Measurements from ENCODE around the gene GDAP1L1.

GDAP1L1 gene

GRCh38 chr20:44309763-44310663 is 62.9 kb downstream of the GDAP1L1 start:
- Histone ChIP-seq H3K27ac (ENCODE audit: low read length) (no peak overlapping the region), H2AFZ (ENCODE audit: low read depth, low read length) (peak overlapping the region; percentile 81; the same call in 1 of the 2 replicates)

GRCh38 chr20:44310664-44311639 is 63.8 kb downstream of the GDAP1L1 start, which contains the start of gene FITM2:
TSS of gene FITM2 (minus strand) at chr20:44311202. CDS start at chr20:44311148, 54 bp downstream.
- H4K20me1 ChIP-seq (ENCODE audit: insufficient read depth, low read length), result no peaks in the 10 kb centered on the region
- peak within 1 kb of the TSS; percentile 76 for H3K9ac ChIP-seq (ENCODE audit: low read length)
- H3K4me1 ChIP-seq (ENCODE audit: low read length), result peaks cover 9% of the 10 kb centered on the region
- H3K4me3 ChIP-seq (ENCODE audit: low read length), result peak within 1 kb of the TSS; percentile 79
- no peaks in the 10 kb centered on the region for H3K27me3 ChIP-seq (ENCODE audit: low read depth, low read length)
- TF ChIP-seq EZH2phosphoT487 (IDR thresholded peaks at IDR 0.05; ENCODE audit: low read depth), result no peak
- TF ChIP-seq, protein P1, sequence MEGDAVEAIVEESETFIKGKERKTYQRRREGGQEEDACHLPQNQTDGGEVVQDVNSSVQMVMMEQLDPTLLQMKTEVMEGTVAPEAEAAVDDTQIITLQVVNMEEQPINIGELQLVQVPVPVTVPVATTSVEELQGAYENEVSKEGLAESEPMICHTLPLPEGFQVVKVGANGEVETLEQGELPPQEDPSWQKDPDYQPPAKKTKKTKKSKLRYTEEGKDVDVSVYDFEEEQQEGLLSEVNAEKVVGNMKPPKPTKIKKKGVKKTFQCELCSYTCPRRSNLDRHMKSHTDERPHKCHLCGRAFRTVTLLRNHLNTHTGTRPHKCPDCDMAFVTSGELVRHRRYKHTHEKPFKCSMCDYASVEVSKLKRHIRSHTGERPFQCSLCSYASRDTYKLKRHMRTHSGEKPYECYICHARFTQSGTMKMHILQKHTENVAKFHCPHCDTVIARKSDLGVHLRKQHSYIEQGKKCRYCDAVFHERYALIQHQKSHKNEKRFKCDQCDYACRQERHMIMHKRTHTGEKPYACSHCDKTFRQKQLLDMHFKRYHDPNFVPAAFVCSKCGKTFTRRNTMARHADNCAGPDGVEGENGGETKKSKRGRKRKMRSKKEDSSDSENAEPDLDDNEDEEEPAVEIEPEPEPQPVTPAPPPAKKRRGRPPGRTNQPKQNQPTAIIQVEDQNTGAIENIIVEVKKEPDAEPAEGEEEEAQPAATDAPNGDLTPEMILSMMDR (IDR thresholded peaks at IDR 0.05; ENCODE audit: low read depth, low read length), result peak; percentile 98
- H2AFZ ChIP-seq (ENCODE audit: low read depth, low read length), result peak within 1 kb of the TSS; percentile 99
- H3K79me2 ChIP-seq (ENCODE audit: low read length), result peaks cover 15% of the 10 kb centered on the region
- no peaks in the 10 kb centered on the region for H3K36me3 ChIP-seq (replicated peaks; ENCODE audit: low read depth, low read length)
- H3K4me2 ChIP-seq (ENCODE audit: low read length), result peak within 1 kb of the TSS; percentile 93
- no peaks in the 10 kb centered on the region for H3K9me3 ChIP-seq (ENCODE audit: insufficient read depth, low read length)
- H3K27ac ChIP-seq (ENCODE audit: low read length), result no peak within 1 kb of the TSS

More at GRCh38 chr20:44309763-44310663, 62.9 kb downstream of the GDAP1L1 start:
- Histone ChIP-seq H3K4me1 (ENCODE audit: low read length) (peaks cover 9% of the 10 kb centered on the region), H3K36me3 (replicated peaks; ENCODE audit: low read depth, low read length) (no peaks in the 10 kb centered on the region), H3K27me3 (ENCODE audit: low read depth, low read length) (no peaks in the 10 kb centered on the region), H3K9me3 (ENCODE audit: insufficient read depth, low read length) (no peaks in the 10 kb centered on the region), H3K4me2 (ENCODE audit: low read length) (peak overlapping the region; percentile 93), H3K79me2 (ENCODE audit: low read length) (peaks cover 15% of the 10 kb centered on the region), H4K20me1 (ENCODE audit: insufficient read depth, low read length) (no peaks in the 10 kb centered on the region), H3K9ac (ENCODE audit: low read length) (peak overlapping the region; percentile 76), H3K4me3 (ENCODE audit: low read length) (peak overlapping the region; percentile 79)
- TF ChIP-seq, protein P1 (IDR thresholded peaks at IDR 0.05; ENCODE audit: low read depth, low read length), result no peak
- no peak for TF ChIP-seq EZH2phosphoT487 (IDR thresholded peaks at IDR 0.05; ENCODE audit: low read depth)

DNA sequence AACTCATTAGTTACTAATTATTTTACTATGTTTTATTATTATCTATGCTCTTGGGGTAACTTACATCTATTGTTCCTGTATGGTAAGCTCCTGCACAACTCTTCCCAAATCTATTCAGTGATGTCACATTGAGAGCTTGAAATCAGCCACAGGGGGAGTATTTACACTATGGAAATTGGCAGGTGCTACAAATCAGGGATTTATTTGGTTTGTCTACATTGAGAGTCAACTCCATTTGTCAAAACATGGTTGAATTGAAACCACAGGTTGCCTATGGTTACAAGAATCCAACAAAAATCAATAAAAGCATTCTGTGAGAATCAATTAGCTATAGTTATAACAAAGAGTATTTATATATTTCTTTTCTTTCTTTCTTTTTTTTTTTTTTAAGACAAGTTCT is 67.8 kb downstream of the GDAP1L1 start:
- Histone ChIP-seq H3K27ac (ENCODE audit: low read length) (no peak overlapping the region), H3K9ac (ENCODE audit: low read length) (no peak overlapping the region), H3K4me3 (ENCODE audit: low read length) (no peak overlapping the region), H3K4me1 (ENCODE audit: low read length) (peaks cover 5% of the 10 kb centered on the region), H4K20me1 (ENCODE audit: insufficient read depth, low read length) (no peaks in the 10 kb centered on the region), H3K9me3 (ENCODE audit: insufficient read depth, low read length) (no peaks in the 10 kb centered on the region; the same call in 1 of the 2 replicates), H3K27me3 (ENCODE audit: low read depth, low read length) (peaks cover 18% of the 10 kb centered on the region; the same call in 1 of the 2 replicates), H2AFZ (ENCODE audit: low read depth, low read length) (no peak overlapping the region), H3K36me3 (replicated peaks; ENCODE audit: low read depth, low read length) (no peaks in the 10 kb centered on the region), H3K4me2 (ENCODE audit: low read length) (no peak overlapping the region), H3K79me2 (ENCODE audit: low read length) (peaks cover 9% of the 10 kb centered on the region)
- no peak for TF ChIP-seq EZH2phosphoT487 (IDR thresholded peaks at IDR 0.05; ENCODE audit: low read depth)
- TF ChIP-seq, protein P1 (IDR thresholded peaks at IDR 0.05; ENCODE audit: low read depth, low read length), result no peak
